HAP-1 (cell line): ENCODE results near the gene PAH.

ENCODE experiments used
- DNase-seq, 2 experiments: peaks; one replicate each; pipeline ENCODE4 v3.0.0-alpha.2; 2016 to 2020; ENCODE audit warnings: low spot score in 2 of 2
- H3K27me3 ChIP-seq: fragments of 250-450 bp; sonication (Bioruptor Pico); 2 replicates; pipeline ENCODE4 v1.5.1; 2020; ENCODE audit warnings: low read depth, mild to moderate bottlenecking, moderate library complexity
- H3K36me3 ChIP-seq: fragments of 250-450 bp; sonication (Bioruptor Pico); replicated peaks from 2 replicates; pipeline ENCODE4 v1.5.1; 2020; ENCODE audit warnings: mild to moderate bottlenecking
- H3K4me1 ChIP-seq: fragments of 250-450 bp; sonication (Bioruptor Pico); 2 replicates; pipeline ENCODE4 v1.5.1; 2020; ENCODE audit warnings: mild to moderate bottlenecking
- H3K4me3 ChIP-seq: fragments of 250-450 bp; sonication (Bioruptor Pico); 2 replicates; pipeline ENCODE4 v1.5.1; 2020; ENCODE audit warnings: mild to moderate bottlenecking, moderate library complexity
- H3K9me3 ChIP-seq: fragments of 250-450 bp; sonication (Bioruptor Pico); 2 replicates; pipeline ENCODE4 v1.5.1; 2020; ENCODE audit warnings: mild to moderate bottlenecking, moderate library complexity
- in situ Hi-C: fragments of 300-500 bp; cut with MboI; formaldehyde crosslinking; loops from 3 replicates; pipeline ENCODE4 v1.14.3; 2020; ENCODE audit warnings: low sequenced_read_pairs, inconsistent platforms, mixed read lengths

The PAH gene

GRCh38 chr12:102933168-102933567, 16.1 kb upstream of the PAH start:
- H3K9me3 ChIP-seq: no peaks in the 10 kb centered on the region
- H3K4me3 ChIP-seq: no peak overlapping the region
- no peaks in the 10 kb centered on the region for H3K27me3 ChIP-seq
- in situ Hi-C loops: no loop called here
- peak in 1 of 2 experiments; percentile 70 for DNase-seq
- H3K4me1 ChIP-seq: peaks cover 13% of the 10 kb centered on the region
- no peaks in the 10 kb centered on the region for H3K36me3 ChIP-seq

- in situ Hi-C loops: no loop called here
- Histone ChIP-seq H3K9me3 (no peaks in the 10 kb centered on the region), H3K4me3 (no peak overlapping the region), H3K4me1 (no peaks in the 10 kb centered on the region), H3K27me3 (no peaks in the 10 kb centered on the region), H3K36me3 (no peaks in the 10 kb centered on the region)
- no peak for DNase-seq
Observed at GRCh38 chr12:102927220-102927619, 10.2 kb upstream of the PAH start.

GRCh38 chr12:102921240-102921639, 4.2 kb upstream of the PAH start:
- no peak for DNase-seq
- Histone ChIP-seq H3K9me3 (no peaks in the 10 kb centered on the region), H3K4me1 (no peaks in the 10 kb centered on the region), H3K4me3 (no peak overlapping the region), H3K36me3 (no peaks in the 10 kb centered on the region), H3K27me3 (no peaks in the 10 kb centered on the region)
- in situ Hi-C loops: no loop called here

- Histone ChIP-seq H3K36me3 (no peaks in the 10 kb centered on the region), H3K4me3 (no peak overlapping the region), H3K9me3 (no peaks in the 10 kb centered on the region), H3K4me1 (no peaks in the 10 kb centered on the region), H3K27me3 (no peaks in the 10 kb centered on the region)
- in situ Hi-C loops: no loop called here
- DNase-seq: no peak
Observed at GRCh38 chr12:102920271-102920670, 3.2 kb upstream of the PAH start.

GRCh38 chr12:102918840-102919239, 1.8 kb upstream of the PAH start:
- in situ Hi-C loops: no loop called here
- Histone ChIP-seq H3K27me3 (no peaks in the 10 kb centered on the region), H3K4me3 (no peak overlapping the region), H3K4me1 (no peaks in the 10 kb centered on the region), H3K9me3 (no peaks in the 10 kb centered on the region), H3K36me3 (no peaks in the 10 kb centered on the region)
- no peak for DNase-seq

- no peak overlapping the region for H3K4me3 ChIP-seq
- in situ Hi-C loops: no loop called here
Observed at GRCh38 chr12:102916252-102917025, 605 bp downstream of the PAH start.

GRCh38 chr12:102913453-102914226, 3.4 kb downstream of the PAH start:
- in situ Hi-C loops: no loop called here
- H3K9me3 ChIP-seq: no peaks in the 10 kb centered on the region
- H3K27me3 ChIP-seq: no peaks in the 10 kb centered on the region
- DNase-seq: no peak
- no peaks in the 10 kb centered on the region for H3K4me1 ChIP-seq
- H3K4me3 ChIP-seq: no peak overlapping the region
- no peaks in the 10 kb centered on the region for H3K36me3 ChIP-seq

More at GRCh38 chr12:102916252-102917025, 605 bp downstream of the PAH start:
- Histone ChIP-seq H3K9me3 (no peaks in the 10 kb centered on the region), H3K36me3 (no peaks in the 10 kb centered on the region), H3K27me3 (no peaks in the 10 kb centered on the region), H3K4me1 (no peaks in the 10 kb centered on the region)
- DNase-seq: no peak

- H3K36me3 ChIP-seq: no peaks in the 10 kb centered on the region
- no peaks in the 10 kb centered on the region for H3K27me3 ChIP-seq
- in situ Hi-C loops: no loop called here
- no peaks in the 10 kb centered on the region for H3K9me3 ChIP-seq
- no peak for DNase-seq
- H3K4me3 ChIP-seq: no peak overlapping the region
- no peaks in the 10 kb centered on the region for H3K4me1 ChIP-seq
Observed at GRCh38 chr12:102912258-102912657, 4.8 kb downstream of the PAH start.

- Histone ChIP-seq H3K9me3 (no peaks in the 10 kb centered on the region), H3K27me3 (no peaks in the 10 kb centered on the region), H3K4me1 (no peaks in the 10 kb centered on the region), H3K4me3 (no peak overlapping the region), H3K36me3 (no peaks in the 10 kb centered on the region)
- in situ Hi-C loops: no loop called here
- DNase-seq: no peak
Observed at GRCh38 chr12:102911320-102911719, 5.7 kb downstream of the PAH start.

GRCh38 chr12:102910792-102911191, 6.3 kb downstream of the PAH start:
- no peak for DNase-seq
- Histone ChIP-seq H3K4me1 (no peaks in the 10 kb centered on the region), H3K9me3 (no peaks in the 10 kb centered on the region), H3K36me3 (no peaks in the 10 kb centered on the region), H3K4me3 (no peak overlapping the region), H3K27me3 (no peaks in the 10 kb centered on the region)
- in situ Hi-C loops: no loop called here

- no peak overlapping the region for H3K4me3 ChIP-seq
- H3K27me3 ChIP-seq: no peaks in the 10 kb centered on the region
- H3K4me1 ChIP-seq: no peaks in the 10 kb centered on the region
- no peaks in the 10 kb centered on the region for H3K9me3 ChIP-seq
- in situ Hi-C loops: no loop called here
- H3K36me3 ChIP-seq: no peaks in the 10 kb centered on the region
- no peak for DNase-seq
Observed at GRCh38 chr12:102910137-102910536, 6.9 kb downstream of the PAH start.

GRCh38 chr12:102907918-102908317, 9.1 kb downstream of the PAH start:
- H3K9me3 ChIP-seq: no peaks in the 10 kb centered on the region
- H3K27me3 ChIP-seq: no peaks in the 10 kb centered on the region
- no peak for DNase-seq
- in situ Hi-C loops: no loop called here
- H3K4me3 ChIP-seq: no peak overlapping the region
- H3K36me3 ChIP-seq: no peaks in the 10 kb centered on the region
- H3K4me1 ChIP-seq: no peaks in the 10 kb centered on the region

GRCh38 chr12:102905229-102905628, 11.8 kb downstream of the PAH start:
- no peaks in the 10 kb centered on the region for H3K36me3 ChIP-seq
- no peaks in the 10 kb centered on the region for H3K9me3 ChIP-seq
- no peak overlapping the region for H3K4me3 ChIP-seq
- in situ Hi-C loops: no loop called here
- DNase-seq: no peak
- H3K27me3 ChIP-seq: no peaks in the 10 kb centered on the region
- no peaks in the 10 kb centered on the region for H3K4me1 ChIP-seq

- in situ Hi-C loops: no loop called here
- H3K4me3 ChIP-seq: no peak overlapping the region
- no peaks in the 10 kb centered on the region for H3K27me3 ChIP-seq
- no peaks in the 10 kb centered on the region for H3K4me1 ChIP-seq
- no peak for DNase-seq
- H3K36me3 ChIP-seq: no peaks in the 10 kb centered on the region
- H3K9me3 ChIP-seq: no peaks in the 10 kb centered on the region
Observed at GRCh38 chr12:102903337-102904007, 13.6 kb downstream of the PAH start.
